Brain pericyte (primary cell): ENCODE results near the gene PROX1.

Experiments used
- DNase-seq: peaks from one replicate; pipeline ENCODE4 v3.0.0-alpha.2; 2012; ENCODE audit warnings: low read depth, low spot score

Gene PROX1

DNA sequence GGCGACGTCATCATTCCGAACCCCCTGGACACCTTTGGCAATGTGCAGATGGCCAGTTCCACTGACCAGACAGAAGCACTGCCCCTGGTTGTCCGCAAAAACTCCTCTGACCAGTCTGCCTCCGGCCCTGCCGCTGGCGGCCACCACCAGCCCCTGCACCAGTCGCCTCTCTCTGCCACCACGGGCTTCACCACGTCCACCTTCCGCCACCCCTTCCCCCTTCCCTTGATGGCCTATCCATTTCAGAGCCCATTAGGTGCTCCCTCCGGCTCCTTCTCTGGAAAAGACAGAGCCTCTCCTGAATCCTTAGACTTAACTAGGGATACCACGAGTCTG, 10.0 kb downstream of the PROX1 start:
- no peak for DNase-seq

DNA sequence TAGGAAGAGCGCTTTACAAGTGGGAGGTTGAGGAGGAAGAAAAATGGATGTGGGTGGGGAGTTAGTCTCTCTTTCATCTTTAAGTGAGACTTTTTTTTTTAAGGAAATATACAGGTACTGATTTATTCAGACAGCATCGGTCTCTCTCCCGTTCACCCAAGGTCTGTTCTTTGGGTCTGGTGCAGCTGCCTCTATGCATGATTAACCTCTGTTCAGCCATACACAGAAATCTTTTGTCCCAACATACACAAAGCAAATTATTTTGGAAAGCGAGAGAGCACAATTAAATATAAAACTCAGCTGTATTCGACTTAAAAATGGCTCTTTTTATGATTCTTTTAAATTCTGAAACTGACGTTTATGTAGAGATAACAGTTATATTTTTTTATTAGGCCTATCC, 11.0 kb downstream of the PROX1 start:
- no peak for DNase-seq

DNA sequence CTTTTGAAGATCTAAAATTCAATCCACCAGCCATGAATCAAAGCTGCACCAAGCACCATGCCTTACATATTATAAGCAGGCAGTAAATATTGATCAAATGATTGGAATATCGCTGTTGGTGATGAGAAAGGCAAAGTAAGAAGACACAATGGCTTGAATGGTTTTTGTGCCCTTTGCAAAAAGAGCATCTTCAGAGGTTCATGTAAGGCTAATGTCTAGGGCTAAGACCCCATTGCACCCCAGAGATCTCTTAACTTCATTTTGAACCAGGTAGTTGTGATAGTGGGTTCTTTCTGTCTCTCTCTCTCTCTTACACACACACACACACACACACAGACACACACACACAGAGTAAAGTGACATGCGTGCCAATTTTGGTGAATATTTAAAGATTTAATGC, 12.0 kb downstream of the PROX1 start:
- DNase-seq, result no peak

DNA sequence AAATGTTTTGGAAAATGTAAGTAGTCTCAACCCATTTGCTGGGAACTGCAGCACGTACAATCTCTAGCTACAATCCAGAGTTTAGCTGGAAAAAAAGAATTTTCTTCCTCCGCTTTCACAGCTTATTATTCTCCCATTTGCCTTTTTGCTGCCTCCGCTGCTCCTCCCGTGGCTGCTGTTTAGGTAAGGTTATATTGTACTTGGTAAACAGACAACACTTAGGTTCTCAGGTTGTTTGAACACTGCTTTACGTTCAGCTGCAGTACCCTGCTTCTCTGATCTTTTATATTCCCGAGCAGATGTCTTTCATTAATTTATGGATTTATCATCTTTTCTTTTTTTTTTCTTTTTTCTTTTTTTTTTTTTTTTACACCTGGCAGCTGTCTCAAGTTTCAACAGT, 14.3 kb downstream of the PROX1 start:
- no peak for DNase-seq

DNA sequence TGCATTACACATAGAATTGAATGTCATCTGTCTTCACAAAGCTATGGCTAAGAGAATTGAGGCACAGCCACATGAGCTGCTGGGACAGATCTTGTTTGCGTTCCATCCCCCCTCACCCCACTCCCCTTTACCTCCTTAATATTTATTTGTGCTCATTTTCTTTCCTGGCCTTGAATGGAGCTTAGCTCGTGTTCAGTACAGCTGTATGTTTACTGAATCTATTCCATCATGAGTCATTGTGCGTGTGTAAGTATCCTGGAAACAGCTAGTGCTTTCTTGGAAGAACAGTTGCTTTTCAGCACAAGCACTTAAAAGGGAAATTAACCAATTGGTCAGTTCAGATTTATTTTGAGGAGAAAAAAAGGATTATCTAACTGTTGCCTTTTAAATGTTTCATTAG, 14.7 kb downstream of the PROX1 start:
- DNase-seq, result no peak

DNA sequence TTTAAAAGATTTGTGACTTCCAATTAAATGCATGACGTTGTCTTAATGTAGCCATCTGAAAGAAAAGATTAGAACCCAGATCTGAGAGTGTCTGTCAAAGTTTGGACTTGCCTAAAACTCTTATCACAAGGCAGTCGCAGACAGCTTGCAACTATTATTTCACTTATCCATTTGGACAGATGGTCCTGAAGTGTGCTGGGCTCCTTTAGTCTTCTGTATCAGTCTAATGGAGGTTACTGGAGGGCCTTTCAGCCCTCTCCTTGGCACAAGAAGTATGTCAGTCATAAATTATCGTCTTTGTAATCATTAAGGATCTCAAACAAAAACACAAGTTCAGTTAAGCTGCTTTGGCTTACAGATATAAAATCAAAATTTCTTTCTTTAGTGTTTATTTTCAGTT, 15.5 kb downstream of the PROX1 start:
- no peak for DNase-seq

DNA sequence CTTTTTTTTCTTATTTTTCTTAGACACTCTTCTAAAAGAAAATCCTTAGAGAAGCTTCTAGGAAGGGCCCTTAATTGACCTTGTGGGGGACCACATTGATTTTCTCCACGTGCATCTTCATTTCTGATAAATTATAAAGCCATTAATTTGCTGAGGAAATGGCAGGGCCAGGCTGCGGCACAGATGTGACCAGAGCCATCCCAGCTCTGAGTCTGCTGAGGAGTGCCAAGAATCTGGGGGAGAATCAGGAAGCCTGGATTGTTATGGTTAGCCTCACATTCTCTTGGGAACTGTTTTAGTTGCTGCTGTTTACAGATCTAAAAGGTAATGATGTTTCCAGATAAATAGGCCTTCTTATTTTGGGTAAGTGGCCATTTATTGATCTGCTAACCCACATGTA, 16.2 kb downstream of the PROX1 start:
- DNase-seq, result no peak

DNA sequence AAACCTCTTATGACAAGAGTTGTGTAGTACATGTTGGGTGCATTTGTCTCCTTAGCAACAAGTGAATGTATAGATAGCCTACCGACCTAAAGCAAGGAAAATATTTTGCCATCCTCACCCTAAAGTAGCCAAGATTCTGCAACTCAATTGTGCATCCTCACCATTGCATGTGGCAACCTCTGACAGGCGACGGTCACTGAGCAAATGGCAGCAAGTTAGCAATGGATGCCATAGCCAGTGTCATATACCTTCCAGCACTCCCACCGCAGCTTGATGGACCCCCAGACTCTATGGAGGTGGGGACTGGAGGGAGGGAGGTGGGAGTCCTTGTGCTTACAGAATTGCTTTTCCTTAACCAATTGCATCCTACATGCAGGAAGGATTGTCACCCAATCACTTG, 17.0 kb downstream of the PROX1 start:
- no peak for DNase-seq

DNA sequence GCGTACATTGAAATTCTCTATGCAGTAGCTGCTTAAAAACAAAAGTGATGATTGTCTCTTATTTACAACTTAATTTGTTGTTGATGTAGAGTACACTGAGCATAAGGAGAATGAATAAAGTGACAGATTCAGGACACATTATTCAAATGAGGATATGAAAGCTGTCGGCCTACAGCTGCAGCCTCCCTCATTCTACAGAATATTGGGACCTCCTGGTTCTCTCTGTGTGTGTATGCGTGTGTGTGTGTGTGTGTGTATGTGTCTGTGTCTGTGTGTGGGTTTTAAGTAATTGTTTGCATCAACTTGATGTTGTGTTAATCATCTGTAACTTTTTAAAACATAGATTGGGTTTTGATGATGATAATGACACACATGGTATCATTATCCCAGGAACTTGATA, 17.9 kb downstream of the PROX1 start:
- DNase-seq, result no peak

DNA sequence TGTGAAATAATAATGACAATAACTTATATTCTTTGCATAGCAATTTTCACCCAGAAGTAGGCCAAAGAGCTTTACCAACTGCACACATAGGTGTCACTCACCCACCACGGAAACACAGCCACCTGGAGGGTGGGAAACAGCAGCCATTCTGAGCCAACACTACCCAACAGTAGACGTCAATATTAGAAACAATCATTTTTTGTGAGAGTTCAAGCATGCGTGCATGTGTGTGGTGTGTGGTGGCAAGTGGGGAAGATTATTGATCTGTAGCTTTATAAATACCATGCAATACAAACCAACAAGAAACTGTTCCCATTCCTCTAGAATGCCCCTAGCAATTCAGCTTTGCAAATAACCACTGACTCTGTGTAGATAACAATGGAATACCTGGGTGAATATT, 19.1 kb downstream of the PROX1 start:
- DNase-seq, result no peak

DNA sequence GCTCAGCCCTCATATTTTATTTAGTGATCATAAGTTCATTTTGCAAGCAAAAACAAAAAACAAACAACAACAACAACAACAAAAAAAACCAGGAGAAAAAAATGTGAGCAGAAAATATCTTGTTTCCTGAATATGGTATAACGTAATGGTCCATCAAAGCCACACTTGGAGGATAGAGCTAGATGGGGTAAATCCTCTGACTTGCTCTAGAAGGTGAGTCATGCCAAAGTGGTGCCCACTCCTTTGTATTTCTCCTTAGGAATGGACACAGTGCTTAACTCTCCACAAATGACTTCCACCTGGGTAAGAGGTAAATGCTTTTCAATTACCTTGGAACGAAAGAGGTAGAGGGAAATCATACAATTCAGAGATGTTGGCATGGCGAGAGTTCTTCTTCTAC, 20.6 kb downstream of the PROX1 start:
- no peak for DNase-seq

DNA sequence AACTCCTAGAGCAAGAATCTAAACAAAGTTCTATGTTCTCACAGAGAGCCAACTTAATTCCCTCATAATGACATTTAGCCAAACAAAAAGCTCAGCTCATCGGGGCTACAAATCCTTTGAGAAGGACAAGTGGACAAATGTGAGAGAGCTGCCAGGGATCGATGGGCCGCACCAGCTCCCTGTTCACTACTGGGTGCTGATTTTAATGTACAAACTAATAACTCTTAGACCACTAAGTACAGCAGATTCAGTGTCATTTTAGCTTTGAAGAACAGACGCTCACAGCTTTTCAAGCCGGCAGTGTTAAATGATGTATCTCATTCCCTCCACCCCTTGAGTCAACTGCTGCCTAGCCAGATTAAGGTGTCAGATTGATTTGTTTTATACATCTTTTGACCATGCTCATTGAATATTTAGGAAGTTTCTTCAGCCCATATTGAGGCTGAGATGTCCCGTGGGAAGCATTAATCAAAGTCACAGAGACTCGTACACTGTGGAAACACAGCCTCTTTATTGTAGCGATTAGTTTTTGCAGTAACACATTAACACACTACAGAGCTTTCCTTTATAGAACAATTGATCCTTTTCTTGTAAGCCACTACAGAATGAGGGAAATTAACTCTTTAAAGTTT, 21.1 kb downstream of the PROX1 start:
- no peak for DNase-seq

DNA sequence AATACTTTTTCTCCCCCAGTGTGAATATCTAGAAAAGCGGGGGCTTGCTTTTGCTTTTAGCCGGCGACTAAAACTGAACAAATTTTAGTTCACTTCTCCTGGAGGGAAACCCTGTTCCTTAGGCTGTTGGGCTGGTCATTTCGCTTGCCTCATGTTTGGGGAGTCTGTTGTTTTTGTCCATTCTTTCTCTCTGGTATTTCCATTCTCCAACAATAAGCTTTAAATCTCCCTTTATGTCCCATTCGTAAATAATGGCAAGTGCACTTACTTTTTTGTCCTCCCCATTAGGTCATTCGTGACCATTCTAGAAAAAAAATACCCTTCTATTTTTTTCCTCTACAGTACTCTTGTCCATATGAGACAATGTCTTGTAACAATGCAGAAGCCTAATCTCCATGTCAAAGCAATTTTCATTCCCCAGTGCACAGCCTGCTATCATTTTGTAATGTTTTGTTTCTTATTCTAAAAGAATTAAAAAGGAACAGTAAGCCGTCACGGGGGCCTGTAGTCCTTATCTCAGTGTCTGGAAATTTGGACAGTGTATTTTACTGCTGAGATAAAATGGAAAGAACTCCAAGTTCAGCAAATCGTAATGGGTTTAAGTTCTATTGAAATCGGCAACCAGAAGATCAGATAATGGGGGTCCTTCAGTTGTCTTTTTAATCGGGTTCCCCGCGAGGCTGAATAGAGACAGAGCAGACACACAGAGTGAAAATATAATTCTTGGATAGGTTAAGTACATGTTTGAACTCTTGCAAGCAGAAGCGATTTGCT, 21.8 kb downstream of the PROX1 start:
- no peak for DNase-seq

DNA sequence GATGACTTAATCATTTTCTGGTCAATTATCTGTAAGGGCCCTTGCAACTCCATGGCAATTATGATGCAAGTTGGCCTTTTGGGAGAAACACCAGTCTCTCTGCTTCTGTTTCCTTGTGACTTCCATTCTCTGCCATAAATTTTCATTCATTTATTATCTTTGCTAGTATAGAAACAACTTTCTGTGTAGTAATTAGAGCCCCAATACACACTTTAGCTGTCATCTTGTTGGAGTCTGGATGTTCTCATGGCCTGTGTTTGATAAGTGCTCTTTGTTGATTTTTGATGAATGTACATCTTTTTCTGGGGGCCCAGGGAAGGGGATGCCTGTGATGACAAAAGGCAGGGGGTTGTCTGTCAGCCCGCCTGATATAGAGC, 22.4 kb downstream of the PROX1 start:
- DNase-seq, result no peak

DNA sequence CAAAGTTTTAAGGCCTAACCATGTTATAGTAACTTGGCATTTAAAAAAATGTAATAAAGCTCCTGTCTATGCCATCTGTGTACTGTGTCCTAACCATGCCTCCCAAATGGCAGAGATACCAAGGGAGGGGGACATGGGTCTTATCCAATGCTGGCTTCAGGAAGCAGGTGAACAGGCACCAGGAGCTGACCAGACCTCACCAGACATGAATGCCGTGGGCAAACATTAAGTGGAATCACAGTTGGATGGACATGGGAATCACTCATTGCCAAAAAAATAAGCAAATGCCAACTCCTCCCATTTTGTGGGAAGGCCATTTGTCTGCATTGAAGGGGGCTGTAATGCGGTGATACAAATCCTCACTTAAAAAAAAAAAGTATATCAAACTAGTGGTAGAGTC, 22.9 kb downstream of the PROX1 start:
- no peak for DNase-seq

DNA sequence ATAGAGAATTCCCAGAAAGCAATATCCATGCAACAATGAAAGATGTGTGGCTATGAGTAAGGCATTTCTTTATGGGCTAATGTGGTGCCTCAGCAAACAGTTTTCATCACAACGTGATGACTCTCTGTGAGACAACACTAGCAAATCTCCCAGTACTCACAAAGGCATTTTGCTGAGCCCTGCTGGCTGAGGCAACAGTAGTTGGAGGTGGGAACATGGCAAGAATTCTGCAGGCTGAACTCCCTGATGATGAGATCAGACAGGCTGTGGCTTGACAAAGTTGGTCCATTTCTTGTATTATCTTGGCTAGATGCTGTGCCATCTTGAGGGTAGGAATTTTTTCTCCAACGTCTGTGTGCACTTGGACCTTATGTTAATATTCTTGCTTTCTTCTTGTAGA, 24.6 kb downstream of the PROX1 start:
- DNase-seq, result no peak

DNA sequence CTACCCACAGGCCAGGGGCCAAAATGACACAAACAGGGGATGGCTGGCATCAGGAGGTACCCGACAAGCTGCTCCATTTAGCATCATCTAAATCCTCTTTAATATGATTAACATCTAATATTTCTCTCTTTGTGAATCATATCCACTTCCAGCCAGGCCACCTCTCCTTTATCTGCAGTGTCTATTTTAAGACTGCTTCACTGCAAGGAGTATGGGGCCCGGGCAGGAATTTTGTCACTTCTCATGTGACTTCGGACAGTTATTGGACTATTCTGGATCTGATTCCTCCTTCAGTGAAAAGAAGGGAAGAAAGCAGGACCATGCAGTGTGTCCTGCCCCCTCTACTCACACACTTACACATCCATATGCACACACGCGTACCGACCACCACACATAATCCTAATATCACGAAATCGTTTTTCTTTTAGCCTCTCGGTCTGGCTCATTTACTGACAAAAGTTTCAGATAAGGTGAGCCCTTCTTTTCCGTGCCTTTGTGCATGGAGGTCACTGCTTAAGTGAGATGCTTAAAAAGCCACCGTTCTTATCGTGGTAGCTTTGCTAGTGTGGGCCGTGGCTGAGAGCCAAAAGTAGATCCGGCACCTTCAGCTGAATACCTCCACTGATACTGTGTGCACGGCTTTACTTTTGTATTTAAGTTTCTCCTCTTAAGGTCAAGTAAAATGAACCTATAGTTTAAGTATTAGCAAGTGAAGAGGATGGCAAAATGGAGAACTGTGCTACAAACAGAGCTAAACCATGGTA, 26.0 kb downstream of the PROX1 start:
- DNase-seq, result no peak

DNA sequence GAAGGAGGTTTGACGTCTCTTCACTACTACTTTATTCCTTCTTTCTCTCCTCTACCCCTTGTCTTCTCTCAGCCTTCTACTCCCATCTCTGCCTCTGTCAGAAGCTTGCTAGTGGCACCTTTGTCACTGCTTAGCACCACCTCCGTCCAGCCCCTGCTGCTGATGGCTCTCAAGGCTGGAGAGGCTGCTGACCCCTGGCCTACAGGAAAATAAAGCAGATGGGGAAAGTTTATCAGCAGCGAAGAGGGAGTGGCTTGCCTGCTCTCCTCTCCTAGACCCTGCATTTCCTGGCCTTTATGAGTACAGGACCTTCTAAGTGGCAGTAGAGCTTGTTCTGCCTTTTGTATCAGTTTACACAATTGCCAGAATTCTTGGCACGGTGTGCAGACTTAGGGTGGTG, 27.0 kb downstream of the PROX1 start:
- no peak for DNase-seq

DNA sequence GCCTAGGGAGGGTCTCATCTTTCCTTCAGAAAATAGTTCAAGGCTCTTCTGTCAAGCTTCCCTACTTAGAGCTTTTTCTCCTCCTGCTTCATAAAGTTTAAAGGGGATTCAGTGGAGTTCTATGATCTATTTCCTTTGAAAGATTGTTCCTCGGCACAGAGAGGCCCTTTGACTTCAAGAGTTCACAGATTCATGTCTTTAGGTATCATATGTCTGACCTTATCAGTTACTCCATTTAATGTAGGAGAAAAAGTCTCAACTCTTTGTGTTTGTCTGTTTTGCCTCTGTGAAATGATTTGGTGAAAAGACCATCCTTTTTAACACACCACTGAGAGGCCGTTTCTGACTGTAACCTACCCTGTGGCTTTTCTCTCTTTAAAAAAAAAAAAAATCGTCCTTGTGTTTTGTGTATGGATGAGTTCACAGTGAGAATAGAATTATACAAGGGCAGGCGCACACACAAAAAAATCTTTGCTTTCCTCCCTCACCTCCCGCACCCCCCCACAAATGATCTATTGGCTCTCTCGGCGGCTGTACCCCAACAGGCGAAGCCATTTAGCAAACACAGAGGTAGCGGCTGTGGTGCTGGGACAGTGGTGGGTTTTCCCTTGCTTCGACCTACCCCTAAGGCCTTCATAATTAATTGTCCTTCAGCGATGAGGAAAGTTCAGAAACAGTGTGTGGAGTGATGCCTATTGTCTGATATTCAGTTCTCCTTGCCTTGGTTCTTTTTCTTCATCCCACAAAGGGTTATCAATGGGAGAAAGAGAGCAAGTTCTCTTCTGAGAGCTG, 29.6 kb downstream of the PROX1 start:
- no peak for DNase-seq

DNA sequence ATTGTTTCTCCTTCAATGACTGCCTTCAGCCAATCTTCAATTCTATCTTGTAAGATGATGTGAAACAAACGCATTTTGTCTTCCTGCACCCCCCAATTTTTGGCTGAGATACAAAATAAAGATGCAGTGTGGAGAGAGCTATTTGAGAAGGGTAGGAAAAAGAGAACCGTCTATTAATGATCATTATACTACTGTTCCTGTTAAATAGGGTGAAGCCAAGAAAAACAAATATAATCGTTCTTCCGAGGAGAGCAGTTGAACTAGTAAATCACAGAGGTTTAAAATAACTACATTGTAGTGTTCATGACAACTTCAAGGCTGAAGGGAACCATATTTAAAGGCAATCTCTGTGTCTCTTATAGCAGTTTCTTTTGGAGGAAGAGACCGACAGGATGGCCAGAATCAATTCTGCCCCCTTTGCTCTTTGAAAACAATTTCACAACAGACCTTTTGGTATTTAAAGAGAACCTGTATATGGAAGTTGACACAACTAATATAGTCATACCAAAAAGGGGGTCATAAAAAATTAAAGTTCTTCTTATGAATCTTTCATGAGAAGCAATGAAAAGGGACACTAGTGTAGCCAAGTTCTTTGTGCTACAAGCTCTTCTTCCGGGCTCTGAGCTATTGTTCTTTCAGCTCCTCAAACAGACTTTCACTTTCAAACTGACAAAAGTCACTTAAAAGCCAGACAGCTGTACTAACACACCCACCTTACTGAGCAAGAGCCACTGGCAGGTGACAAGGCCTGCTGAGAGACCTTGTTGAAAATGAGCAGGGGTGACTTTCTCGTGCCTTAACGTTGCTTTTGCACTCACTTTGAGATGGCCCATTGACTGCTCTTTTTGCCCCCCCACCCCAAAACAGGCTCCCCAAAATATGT, 30.9 kb downstream of the PROX1 start:
- no peak for DNase-seq

DNA sequence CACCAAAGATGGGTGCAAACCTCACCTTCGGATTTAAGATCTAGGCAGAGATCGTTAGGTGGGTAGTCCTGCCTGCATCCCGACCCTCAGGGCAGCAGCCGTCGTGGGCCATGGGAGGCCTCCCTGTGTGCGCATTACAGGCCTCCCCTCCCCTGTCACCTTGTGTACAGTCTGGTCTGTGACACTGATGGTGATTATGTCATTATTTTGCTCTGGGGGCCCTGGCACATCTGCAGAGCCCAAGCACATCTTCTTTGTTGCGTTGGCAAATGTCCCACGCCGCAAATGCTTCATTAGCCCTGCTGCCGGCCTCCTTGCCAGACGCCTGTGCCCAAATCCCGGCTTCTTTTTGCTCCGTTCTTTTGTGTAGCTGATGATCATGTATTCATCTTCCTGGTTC, 31.7 kb downstream of the PROX1 start:
- no peak for DNase-seq
